ENCODE results near the gene GUSB. TPM values are rescaled to one million over a fixed set of nuclear protein-coding genes. Genes with fewer than 3 reads are reported as not detected.

The GUSB gene
- total and polyA plus RNA-seq, 2 donors (not counting 3 experiments of a cell fraction or from before 2014, with no cell fraction given): 55.7 to 107 TPM

- intact Hi-C loops (cut with micrococcal nuclease): no loop called here
- TF ChIP-seq, protein P1, sequence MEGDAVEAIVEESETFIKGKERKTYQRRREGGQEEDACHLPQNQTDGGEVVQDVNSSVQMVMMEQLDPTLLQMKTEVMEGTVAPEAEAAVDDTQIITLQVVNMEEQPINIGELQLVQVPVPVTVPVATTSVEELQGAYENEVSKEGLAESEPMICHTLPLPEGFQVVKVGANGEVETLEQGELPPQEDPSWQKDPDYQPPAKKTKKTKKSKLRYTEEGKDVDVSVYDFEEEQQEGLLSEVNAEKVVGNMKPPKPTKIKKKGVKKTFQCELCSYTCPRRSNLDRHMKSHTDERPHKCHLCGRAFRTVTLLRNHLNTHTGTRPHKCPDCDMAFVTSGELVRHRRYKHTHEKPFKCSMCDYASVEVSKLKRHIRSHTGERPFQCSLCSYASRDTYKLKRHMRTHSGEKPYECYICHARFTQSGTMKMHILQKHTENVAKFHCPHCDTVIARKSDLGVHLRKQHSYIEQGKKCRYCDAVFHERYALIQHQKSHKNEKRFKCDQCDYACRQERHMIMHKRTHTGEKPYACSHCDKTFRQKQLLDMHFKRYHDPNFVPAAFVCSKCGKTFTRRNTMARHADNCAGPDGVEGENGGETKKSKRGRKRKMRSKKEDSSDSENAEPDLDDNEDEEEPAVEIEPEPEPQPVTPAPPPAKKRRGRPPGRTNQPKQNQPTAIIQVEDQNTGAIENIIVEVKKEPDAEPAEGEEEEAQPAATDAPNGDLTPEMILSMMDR (IDR thresholded peaks at IDR 0.05; ENCODE audit: extremely low read depth in 1 of 2, insufficient read depth in 1 of 2, low read depth in 1 of 2, low read length in 2 of 2): no peak
- no peak for TF ChIP-seq MYC (IDR thresholded peaks at IDR 0.05; ENCODE audit: low read depth, low read length)
- TF ChIP-seq, protein P2, sequence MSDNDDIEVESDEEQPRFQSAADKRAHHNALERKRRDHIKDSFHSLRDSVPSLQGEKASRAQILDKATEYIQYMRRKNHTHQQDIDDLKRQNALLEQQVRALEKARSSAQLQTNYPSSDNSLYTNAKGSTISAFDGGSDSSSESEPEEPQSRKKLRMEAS (IDR thresholded peaks at IDR 0.05; ENCODE audit: insufficient read depth, insufficient read length): no peak
- TF ChIP-seq JUN (IDR thresholded peaks at IDR 0.05; ENCODE audit: borderline replicate concordance, insufficient read depth, insufficient read length, low read depth): no peak
- TF ChIP-seq POLR2A (IDR thresholded peaks at IDR 0.05; ENCODE audit: low read depth, low read length): no peak
- TF ChIP-seq GATA2 (IDR thresholded peaks at IDR 0.05; ENCODE audit: insufficient read depth, insufficient read length, low read depth, low read length): no peak
- no peak for TF ChIP-seq POLR2AphosphoS5 (IDR thresholded peaks at IDR 0.05; ENCODE audit: insufficient read depth, low read depth, low read length)
- no peak for TF ChIP-seq FOS (IDR thresholded peaks at IDR 0.05; ENCODE audit: borderline replicate concordance, insufficient read depth, low read length)
- TF ChIP-seq EZH2 (IDR thresholded peaks at IDR 0.05; ENCODE audit: borderline replicate concordance, low read depth, low read length, severe bottlenecking): no peak
- ChIA-PET CTCF (no interaction called here), POLR2A (no interaction called here)
- dilution Hi-C loops (cut with MboI; ENCODE audit: extremely low pct_ligation_motif_present, low sequenced_read_pairs): no loop called here
- no peak overlapping the region for H3K4me2 ChIP-seq (ENCODE audit: insufficient read depth, low read length)
- no peak for FAIRE-seq
- no peaks in the 10 kb centered on the region for H3K9me1 ChIP-seq (replicated peaks; ENCODE audit: control insufficient read depth, extremely low read depth, insufficient read depth, low read length)
- no peaks in the 10 kb centered on the region for H3K79me2 ChIP-seq (ENCODE audit: control insufficient read depth, insufficient read depth, low read length)
- no peaks in the 10 kb centered on the region for H3K9me3 ChIP-seq (replicated peaks; ENCODE audit: control insufficient read depth, insufficient read depth, low read length)
- H3K36me3 ChIP-seq (ENCODE audit: control insufficient read depth in 2 of 2, extremely low read depth in 1 of 2, insufficient read depth in 2 of 2, low read length in 2 of 2): peaks cover 12 to 13% of the 10 kb centered on the region in 2 experiments
- H3K27ac ChIP-seq (ENCODE audit: insufficient read depth, low read depth, low read length): no peak overlapping the region
- no peaks in the 10 kb centered on the region for H3K4me1 ChIP-seq (ENCODE audit: control insufficient read depth, extremely low read depth, insufficient read depth, low read length)
- no peak overlapping the region for H3K4me3 ChIP-seq (replicated peaks in 1 of 3; ENCODE audit: insufficient read depth in 1 of 3, low read depth in 1 of 3, low read length in 3 of 3)
- no TSS peak for BruUV-seq (replicated peaks)
- DNase-seq (ENCODE audit: low read depth, low spot score): no peak
- H2AFZ ChIP-seq (ENCODE audit: low read depth, low read length): no peak overlapping the region
- H4K20me1 ChIP-seq (replicated peaks; ENCODE audit: control insufficient read depth, extremely low read depth, insufficient read depth, low read length): no peaks in the 10 kb centered on the region
- no peaks in the 10 kb centered on the region for H3K27me3 ChIP-seq (ENCODE audit: control insufficient read depth in 2 of 2, insufficient read depth in 2 of 2, low read length in 2 of 2)
- no peak overlapping the region for H3K9ac ChIP-seq (replicated peaks; ENCODE audit: extremely low read depth, insufficient read depth, low read length)
These were observed 7.7 kb downstream of the GUSB start for GRCh38 chr7:65974191-65974801.
